G401 (cell line): ENCODE data around the gene ZBTB1. TPM values are rescaled to one million over a fixed set of nuclear protein-coding genes. Genes with fewer than 3 reads are reported as not detected.
A peak's percentile ranks its signal among the peaks of the same experiment; 100 is the strongest.

Experiments
- DNase-seq: peaks from one replicate; pipeline ENCODE4 v3.0.0-alpha.2; 2015; ENCODE audit warnings: low spot score
- in situ Hi-C: cut with HindIII; loops from 2 replicates; pipeline ENCODE4 v1.10.0; 2016; ENCODE audit warnings: low sequenced_read_pairs, mixed read lengths
- total RNA-seq: library from RNA; depleted of rRNA; stranded (reverse); fragments of >200 nt; shearing (Covaris generic); gene quantifications from 2 replicates; pipeline ENCODE4 v1.2.3, GENCODE V29; 2014

ZBTB1 gene
- total RNA-seq, 1 experiment from 2014 or later = 38.0 TPM

GRCh38 chr14:64491637-64492036 lies 12.9 kb upstream of the ZBTB1 start:
- in situ Hi-C loops = no loop called here
- DNase-seq = no peak

DNA sequence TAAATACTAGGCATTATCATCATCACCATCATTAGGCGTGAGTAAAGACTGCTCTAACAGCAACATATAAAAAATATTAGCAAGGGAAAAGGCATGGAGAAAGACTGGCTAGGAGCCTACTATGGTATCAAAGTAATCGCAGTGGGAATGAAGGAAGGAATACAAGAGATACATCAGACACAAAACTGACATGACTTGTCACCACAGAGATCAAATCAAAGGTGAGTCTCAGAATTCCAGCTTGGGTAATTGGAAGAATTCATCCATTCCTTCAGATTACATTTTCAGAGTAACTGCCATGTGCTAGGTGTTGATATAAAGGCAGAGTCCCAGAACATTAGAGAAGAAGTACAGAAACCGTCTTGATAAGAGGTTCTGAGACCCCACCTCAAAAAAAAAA lies 11.1 kb upstream of the ZBTB1 start:
- in situ Hi-C loops = no loop called here
- DNase-seq = no peak

- no peak for DNase-seq
- in situ Hi-C loops = no loop called here
Observed at GRCh38 chr14:64495252-64495651, 9.3 kb upstream of the ZBTB1 start.

- in situ Hi-C loops = no loop called here
- no peak for DNase-seq
Observed at GRCh38 chr14:64496764-64497163, 7.8 kb upstream of the ZBTB1 start.

- in situ Hi-C loops = no loop called here
- DNase-seq = no peak
Observed at GRCh38 chr14:64500088-64500487, 4.5 kb upstream of the ZBTB1 start.

GRCh38 chr14:64501411-64502171 lies 3.0 kb upstream of the ZBTB1 start:
- peak; percentile 54 for DNase-seq
- in situ Hi-C loops = no loop called here

DNA sequence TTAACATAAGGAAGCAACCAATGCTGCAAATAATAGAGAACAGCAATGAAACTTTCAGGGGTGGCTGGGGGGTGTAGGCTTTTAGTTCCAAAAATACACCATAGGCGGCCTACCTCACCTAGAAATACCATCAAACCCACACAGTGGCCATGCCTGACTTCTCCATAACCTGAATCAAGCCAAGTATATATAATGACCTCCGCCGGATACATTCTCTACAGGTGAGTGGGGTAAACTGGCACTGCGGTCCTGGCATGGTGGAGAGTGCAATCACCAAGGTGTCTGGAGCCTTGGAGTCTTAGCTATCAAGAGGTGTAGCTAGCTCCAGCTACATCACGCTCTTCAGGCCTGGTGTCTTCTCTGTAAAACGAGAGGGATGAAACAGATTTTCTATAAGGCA lies 2.1 kb upstream of the ZBTB1 start:
- DNase-seq = no peak
- in situ Hi-C loops = no loop called here

DNA sequence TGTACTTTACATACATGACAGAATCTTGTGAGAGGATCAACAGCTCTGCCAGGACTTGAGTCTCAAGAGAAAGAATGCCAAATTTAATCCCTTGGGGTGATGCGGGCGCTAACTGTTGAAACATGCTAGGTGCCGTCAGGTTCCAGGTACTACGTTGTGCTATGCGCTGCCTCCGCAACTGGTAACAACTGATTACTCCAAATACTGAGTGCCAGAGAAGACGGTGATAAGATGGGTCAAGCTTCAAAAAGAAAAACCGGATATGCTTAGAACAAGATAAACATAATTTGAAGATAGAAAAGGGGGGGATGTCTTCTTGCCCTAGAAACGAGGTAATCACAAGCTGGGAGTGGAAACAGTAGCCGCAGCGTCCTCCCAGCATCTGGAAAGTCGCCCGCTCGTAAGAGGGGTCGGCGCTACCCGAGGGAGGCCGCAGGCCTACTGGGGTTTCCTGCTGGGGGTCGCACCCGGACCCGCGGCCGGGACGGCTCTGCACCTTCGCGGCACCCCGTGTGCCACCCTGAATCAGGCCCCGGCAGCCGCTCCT lies 1.6 kb upstream of the ZBTB1 start:
- in situ Hi-C loops = no loop called here
- peak; percentile 51 for DNase-seq

DNA sequence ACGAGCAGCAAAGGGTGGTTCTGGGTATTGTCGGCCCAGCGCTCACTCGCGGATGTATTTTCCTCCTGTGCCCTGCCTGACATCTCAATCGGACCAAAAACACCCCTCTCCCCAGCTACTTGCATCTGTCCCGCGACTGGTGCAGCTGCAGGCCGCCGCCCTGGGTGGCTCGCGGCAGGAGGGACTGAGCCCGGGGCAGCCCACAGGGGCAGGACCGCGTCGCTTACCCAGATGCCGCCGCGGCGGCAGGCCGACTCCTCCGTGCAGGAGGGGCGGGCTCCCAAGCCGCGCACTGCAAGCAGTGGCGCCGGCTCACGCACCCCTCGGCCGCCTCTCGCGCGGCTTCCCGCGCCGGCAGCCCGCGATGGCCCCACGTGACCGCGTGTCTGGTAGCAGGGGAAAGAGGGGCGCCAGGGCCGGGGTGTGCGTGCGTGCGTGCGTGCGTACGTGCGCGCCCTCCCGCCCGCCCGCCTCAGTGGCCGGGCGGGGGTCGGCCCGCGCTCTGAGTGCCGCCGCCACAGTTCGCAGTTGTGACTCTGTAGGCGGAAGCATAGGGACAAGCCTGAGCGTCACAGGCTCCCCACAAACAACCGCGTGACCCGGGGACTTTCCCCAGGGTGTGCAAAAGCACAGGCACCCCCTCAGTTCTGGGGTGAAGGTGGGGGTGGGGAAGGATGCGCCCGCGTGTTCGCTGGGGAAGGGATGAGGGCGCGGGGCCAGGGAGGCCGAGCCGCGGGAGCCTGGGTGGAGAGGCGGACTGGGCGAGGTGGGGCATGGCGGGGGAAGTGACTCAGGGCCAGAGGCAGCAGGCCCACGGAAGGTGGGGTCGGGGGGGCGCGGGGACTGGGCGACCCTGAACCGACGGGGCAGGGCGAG lies 898 bp upstream of the ZBTB1 start, which contains the start of gene ZBTB25:
TSS of gene ZBTB25 (minus strand) at position 405 of the 876 bp plus-strand sequence. CDS start 13,305 bp downstream, outside the sequence.
- in situ Hi-C loops = no loop called here

DNA sequence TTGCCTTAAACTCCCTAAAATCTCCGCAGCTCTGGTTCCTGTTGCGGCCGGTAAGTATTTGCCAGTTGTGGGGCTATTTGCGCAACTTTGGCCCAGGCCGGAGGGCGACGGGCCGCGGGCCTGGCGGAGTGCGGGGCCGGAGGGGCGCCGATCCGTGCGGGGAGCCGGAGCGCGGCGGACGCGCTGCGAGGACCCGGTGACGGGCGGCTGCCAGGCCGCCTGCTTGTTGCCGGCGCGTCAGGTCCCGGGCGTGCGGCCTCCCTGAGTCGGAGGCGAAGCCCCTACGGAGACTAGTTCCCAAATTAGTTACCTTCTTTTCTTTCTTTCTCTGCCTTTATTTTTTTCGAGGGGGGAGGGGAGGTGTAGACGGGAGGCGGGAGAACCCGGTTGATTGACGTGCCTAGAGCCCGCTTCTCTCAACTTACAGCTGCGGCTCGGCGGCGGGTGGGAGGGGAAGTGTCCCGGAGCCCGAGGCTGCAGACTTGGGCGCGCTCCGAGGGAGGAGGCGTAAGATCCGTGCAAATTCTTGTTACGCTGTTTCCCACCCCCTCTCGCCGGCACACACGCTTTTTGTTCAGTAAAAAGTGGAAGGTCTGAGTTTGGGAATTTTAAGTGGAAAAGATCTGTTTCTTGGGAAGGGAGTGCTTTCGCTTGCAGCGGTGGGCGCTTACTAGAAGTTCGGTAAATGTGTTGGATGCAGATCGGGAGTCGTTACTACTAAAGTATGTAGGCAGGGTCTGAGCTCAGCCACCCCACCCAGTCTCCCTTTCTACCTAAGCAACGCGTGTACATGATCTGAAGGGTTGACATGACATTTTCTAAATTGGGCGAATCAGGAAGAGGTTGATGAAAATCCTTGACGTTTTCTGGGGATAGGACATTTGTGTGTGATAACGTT lies 576 bp downstream of the ZBTB1 start:
- peak; percentile 83 for DNase-seq
- in situ Hi-C loops = no loop called here

More for the DNA sequence above, 898 bp upstream of the ZBTB1 start, which contains the start of gene ZBTB25:
- DNase-seq = peak; percentile 89

GRCh38 chr14:64506721-64507120 lies 2.2 kb downstream of the ZBTB1 start:
- in situ Hi-C loops = no loop called here
- DNase-seq = no peak

- in situ Hi-C loops = no loop called here
- DNase-seq = no peak
Observed at GRCh38 chr14:64507376-64508156, 3.0 kb downstream of the ZBTB1 start.

DNA sequence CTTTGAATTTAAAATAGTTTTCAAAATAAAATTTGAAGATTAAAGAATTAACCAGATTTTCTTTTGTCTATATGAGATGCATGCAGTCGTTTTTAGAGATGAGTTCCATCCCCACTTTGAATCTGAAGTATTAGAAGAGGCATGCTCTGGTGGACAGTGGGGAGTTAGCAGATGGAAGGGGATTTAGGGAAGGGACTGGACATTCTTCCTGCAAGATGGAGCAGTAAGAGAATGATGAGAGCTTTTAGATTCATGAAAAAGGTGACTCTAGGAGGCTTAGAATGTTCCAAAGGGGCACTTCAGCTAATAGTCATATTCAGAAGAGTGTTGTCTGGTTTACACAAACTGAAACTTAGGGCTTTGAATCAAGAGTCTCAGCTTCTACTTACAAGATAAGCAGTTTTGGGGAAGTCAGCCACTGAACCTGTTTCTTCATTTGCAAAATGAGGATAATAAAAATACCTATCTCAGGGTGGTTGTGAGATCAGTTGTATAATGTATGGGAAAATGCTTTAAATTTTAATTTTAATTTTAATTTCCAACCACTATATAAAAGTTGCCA lies 3.7 kb downstream of the ZBTB1 start:
- in situ Hi-C loops = no loop called here
- no peak for DNase-seq

DNA sequence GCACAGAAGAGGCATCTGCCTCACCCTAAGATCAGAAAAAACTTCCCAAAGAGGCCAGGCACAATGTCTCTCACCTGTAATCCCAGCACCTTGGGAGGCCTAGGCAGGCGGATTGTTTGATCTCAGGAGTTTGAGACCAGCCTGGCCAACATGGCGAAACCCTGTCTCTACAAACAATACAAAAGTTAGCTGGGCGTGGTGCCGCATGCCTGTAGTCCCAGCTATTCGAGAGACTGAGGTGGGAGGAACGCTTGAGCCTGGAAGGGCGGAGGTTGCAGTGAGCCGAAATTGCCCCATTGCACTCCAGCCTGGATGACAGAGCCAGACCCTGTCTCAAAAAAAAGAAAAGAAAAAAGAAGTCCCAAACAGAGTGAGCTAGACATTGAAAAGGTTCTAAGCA lies 4.5 kb downstream of the ZBTB1 start:
- in situ Hi-C loops = no loop called here
- DNase-seq = no peak

DNA sequence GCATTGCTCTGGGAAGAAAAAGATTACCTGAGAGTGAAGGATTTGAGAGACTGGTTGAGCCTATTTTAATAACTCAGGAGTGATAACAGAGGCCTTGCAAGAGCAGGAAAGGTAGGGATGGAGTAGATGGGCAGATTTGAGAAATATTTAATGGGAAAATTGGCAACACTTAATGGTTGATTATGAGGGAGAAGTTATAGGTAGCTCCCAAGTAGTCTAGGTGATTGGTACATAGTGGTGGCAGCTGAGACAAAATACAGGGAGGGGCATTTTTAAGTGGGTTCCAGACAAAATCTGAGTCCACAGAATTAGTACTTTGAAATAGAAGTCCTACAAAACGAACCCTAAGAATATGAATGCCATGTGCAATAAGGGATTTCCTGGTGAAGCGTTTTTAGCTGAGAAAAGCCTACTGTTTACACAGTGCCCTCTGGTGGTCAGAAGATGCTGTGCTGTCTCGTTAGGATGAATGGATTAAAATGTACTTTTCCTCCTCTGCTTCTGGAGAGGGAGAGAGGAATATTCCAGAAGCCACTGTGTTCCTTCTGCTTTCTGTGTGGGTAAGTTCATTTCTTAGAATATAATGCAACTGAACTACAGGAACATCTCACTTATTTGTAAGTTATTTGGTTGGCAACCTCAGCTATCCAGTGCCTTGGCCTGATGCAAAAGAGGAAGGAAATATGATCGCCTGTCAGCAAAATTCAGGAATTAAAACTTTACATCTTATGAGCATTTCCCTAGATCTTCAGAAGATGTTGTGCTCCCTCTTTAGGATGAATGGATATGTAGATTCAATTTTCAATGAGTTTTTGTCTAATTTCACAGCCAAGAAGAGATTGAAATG lies 6.5 kb downstream of the ZBTB1 start:
- peak; percentile 85 for DNase-seq
- in situ Hi-C loops = no loop called here

GRCh38 chr14:64513271-64513670 lies 8.7 kb downstream of the ZBTB1 start:
- in situ Hi-C loops = no loop called here
- no peak for DNase-seq

GRCh38 chr14:64515053-64515452 lies 10.5 kb downstream of the ZBTB1 start:
- in situ Hi-C loops = no loop called here

More at GRCh38 chr14:64515053-64515452, 10.5 kb downstream of the ZBTB1 start:
- DNase-seq = no peak
